Gastrocnemius medialis (tissue), 4 donors: ENCODE data around the gene AVL9. TPM values are rescaled to one million over a fixed set of nuclear protein-coding genes. Genes with fewer than 3 reads are reported as not detected.

Experiments
- ATAC-seq, 2 donors: fragments of 150-250 bp; one replicate each; pipeline ENCODE4 v1.9.1; 2016
- DNase-seq, 2 donors: peaks; one replicate each; pipeline ENCODE4 v3.0.0-alpha.2; 2019
- H3K27ac ChIP-seq, 4 donors: fragments of 200-600 bp; sonication (generic); 1 replicate in 1 of 4; 2 replicates in 3 of 4; pipeline ENCODE4 v1.5.1; 2016 to 2018; ENCODE audit warnings: mild to moderate bottlenecking in 2 of 4, moderate library complexity in 1 of 4
- H3K27me3 ChIP-seq, 3 donors: fragments of 200-600 bp; sonication (generic) in 2 of 3; 1 replicate in 1 of 3; 2 replicates in 2 of 3; pipeline versions ENCODE4 v1.5.1 to v1.6.0; 2016 to 2019; ENCODE audit warnings: mild to moderate bottlenecking in 1 of 3, moderate library complexity in 1 of 3
- H3K36me3 ChIP-seq, 2 donors: fragments of 200-600 bp; sonication (generic) in 1 of 2; one replicate each; pipeline ENCODE4 v1.5.1; 2017 to 2018
- H3K4me1 ChIP-seq, 2 donors: fragments of 200-600 bp; sonication (generic) in 1 of 2; one replicate each; pipeline ENCODE4 v1.5.1; 2016 to 2017; ENCODE audit warnings: mild to moderate bottlenecking in 2 of 2
- H3K4me3 ChIP-seq, 4 donors: fragments of 200-600 bp; sonication (generic) in 3 of 4; 1 replicate in 1 of 4; 2 replicates in 3 of 4; pipeline ENCODE4 v1.5.1; 2016 to 2019; ENCODE audit warnings: mild to moderate bottlenecking in 2 of 4
- H3K9me3 ChIP-seq, 3 donors: fragments of 200-600 bp; sonication (generic) in 2 of 3; 1 replicate in 1 of 3; 2 replicates in 2 of 3; pipeline ENCODE4 v1.5.1; 2016 to 2019
- CTCF ChIP-seq, 5 experiments: fragments of 450-650 bp in 3 of 5; fragments of 200-600 bp in 2 of 5; sonication (generic) in 2 of 5; IDR thresholded peaks in 4 of 5; conservative IDR thresholded peaks in 1 of 5; 1 replicate in 4 of 5; 2 replicates in 1 of 5; pipeline ENCODE4 v1.5.1; 2016 to 2019; ENCODE audit warnings: antibody characterized with exemption in 5 of 5, mild to moderate bottlenecking in 3 of 5, moderate library complexity in 3 of 5
- POLR2A ChIP-seq, 2 donors: fragments of 450-650 bp; IDR thresholded peaks; one replicate each; pipeline ENCODE4 v1.6.1; 2017; ENCODE audit warnings: antibody characterized with exemption in 2 of 2, mild to moderate bottlenecking in 2 of 2, moderate library complexity in 2 of 2
- in situ Hi-C, 4 donors: fragments of 200-750 bp; cut with MboI; loops; one replicate each; pipeline versions ENCODE4 v1.15.0 to v1.8.0; 2017; ENCODE audit warnings: low sequenced_read_pairs in 4 of 4
- intact Hi-C: fragments of 100-400 bp; cut with DNase I; formaldehyde crosslinking; loops from one replicate; pipeline ENCODE4 v1.15.1; 2023; ENCODE audit warnings: low total_unique reads
- total RNA-seq, 4 donors: library from RNA; depleted of rRNA; stranded (reverse); fragments of >200 nt; gene quantifications; one replicate each; pipeline versions ENCODE4 v1.1.0 to v1.2.3, GENCODE V29; 2016

Gene AVL9
- total RNA-seq, 4 donors from 2014 or later = 22.3 to 27.6 (median 25.5) TPM

GRCh38 chr7:32537760-32538159, 42.5 kb downstream of the AVL9 start:
- intact Hi-C loops (no loop called here), in situ Hi-C loops (no loop called here)
- Histone ChIP-seq H3K27me3 (no peaks in the 10 kb centered on the region), H3K4me1 (peaks cover 0 to 13% of the 10 kb centered on the region in 2 donors), H3K27ac (no peak overlapping the region), H3K4me3 (no peak overlapping the region), H3K9me3 (no peaks in the 10 kb centered on the region), H3K36me3 (no peaks in the 10 kb centered on the region)
- DNase-seq = no peak
- no peak for ATAC-seq
- no peak for TF ChIP-seq CTCF (IDR thresholded peaks at IDR 0.05 in 4 of 5, conservative IDR thresholded peaks at IDR 0.05 in 1 of 5)
- TF ChIP-seq POLR2A (IDR thresholded peaks at IDR 0.05) = no peak

GRCh38 chr7:32539366-32539765, 44.1 kb downstream of the AVL9 start:
- ATAC-seq (no peak), DNase-seq (no peak)
- no peaks in the 10 kb centered on the region for H3K9me3 ChIP-seq
- H3K4me3 ChIP-seq = no peak overlapping the region
- H3K27me3 ChIP-seq = no peaks in the 10 kb centered on the region
- H3K27ac ChIP-seq = no peak overlapping the region
- TF ChIP-seq CTCF (IDR thresholded peaks at IDR 0.05 in 4 of 5, conservative IDR thresholded peaks at IDR 0.05 in 1 of 5) = no peak
- TF ChIP-seq POLR2A (IDR thresholded peaks at IDR 0.05) = no peak
- peaks cover 0 to 7% of the 10 kb centered on the region in 2 donors for H3K4me1 ChIP-seq
- intact Hi-C loops = no loop called here
- peaks cover 0 to 8% of the 10 kb centered on the region in 2 donors for H3K36me3 ChIP-seq
- in situ Hi-C loops = no loop called here

- Histone ChIP-seq H3K4me3 (no peak overlapping the region), H3K27ac (no peak overlapping the region), H3K9me3 (no peaks in the 10 kb centered on the region), H3K36me3 (peaks cover 0 to 8% of the 10 kb centered on the region in 2 donors), H3K4me1 (peaks cover 0 to 7% of the 10 kb centered on the region in 2 donors), H3K27me3 (no peaks in the 10 kb centered on the region)
- no peak for TF ChIP-seq CTCF (IDR thresholded peaks at IDR 0.05 in 4 of 5, conservative IDR thresholded peaks at IDR 0.05 in 1 of 5)
- TF ChIP-seq POLR2A (IDR thresholded peaks at IDR 0.05) = no peak
- intact Hi-C loops (no loop called here), in situ Hi-C loops (no loop called here)
- no peak for DNase-seq
- ATAC-seq = no peak
These were observed 44.7 kb downstream of the AVL9 start for GRCh38 chr7:32539919-32540531.

- Histone ChIP-seq H3K27me3 (no peaks in the 10 kb centered on the region), H3K36me3 (peaks cover 2 to 14% of the 10 kb centered on the region in 2 donors), H3K4me3 (no peak overlapping the region), H3K9me3 (no peaks in the 10 kb centered on the region), H3K4me1 (no peaks in the 10 kb centered on the region), H3K27ac (no peak overlapping the region)
- DNase-seq (no peak), ATAC-seq (no peak)
- in situ Hi-C loops (no loop called here), intact Hi-C loops (no loop called here)
- TF ChIP-seq CTCF (IDR thresholded peaks at IDR 0.05 in 4 of 5, conservative IDR thresholded peaks at IDR 0.05 in 1 of 5) = no peak
- no peak for TF ChIP-seq POLR2A (IDR thresholded peaks at IDR 0.05)
These were observed 47.3 kb downstream of the AVL9 start for GRCh38 chr7:32542595-32542994.

- Histone ChIP-seq H3K27ac (no peak overlapping the region), H3K4me1 (no peaks in the 10 kb centered on the region), H3K36me3 (peaks cover 0 to 40% of the 10 kb centered on the region in 2 donors), H3K4me3 (no peak overlapping the region), H3K27me3 (no peaks in the 10 kb centered on the region), H3K9me3 (no peaks in the 10 kb centered on the region)
- in situ Hi-C loops (no loop called here), intact Hi-C loops (no loop called here)
- DNase-seq (no peak), ATAC-seq (no peak)
- TF ChIP-seq POLR2A (IDR thresholded peaks at IDR 0.05) (no peak), CTCF (IDR thresholded peaks at IDR 0.05 in 4 of 5, conservative IDR thresholded peaks at IDR 0.05 in 1 of 5) (no peak)
These were observed 64.2 kb downstream of the AVL9 start for GRCh38 chr7:32559480-32559879.
